Amniotic stem cell (primary cell): ENCODE results near the gene PCDHB11.
"Not testable (repeated sequence)": the region's sequence is repeated elsewhere in the genome, so short reads cannot be mapped to it uniquely, and the experiment has no call there.

Experiments
- DNase-seq: peaks from one replicate; lab custom pipeline; 2025; lab: John Stamatoyannopoulos, UW

Gene PCDHB11

DNA sequence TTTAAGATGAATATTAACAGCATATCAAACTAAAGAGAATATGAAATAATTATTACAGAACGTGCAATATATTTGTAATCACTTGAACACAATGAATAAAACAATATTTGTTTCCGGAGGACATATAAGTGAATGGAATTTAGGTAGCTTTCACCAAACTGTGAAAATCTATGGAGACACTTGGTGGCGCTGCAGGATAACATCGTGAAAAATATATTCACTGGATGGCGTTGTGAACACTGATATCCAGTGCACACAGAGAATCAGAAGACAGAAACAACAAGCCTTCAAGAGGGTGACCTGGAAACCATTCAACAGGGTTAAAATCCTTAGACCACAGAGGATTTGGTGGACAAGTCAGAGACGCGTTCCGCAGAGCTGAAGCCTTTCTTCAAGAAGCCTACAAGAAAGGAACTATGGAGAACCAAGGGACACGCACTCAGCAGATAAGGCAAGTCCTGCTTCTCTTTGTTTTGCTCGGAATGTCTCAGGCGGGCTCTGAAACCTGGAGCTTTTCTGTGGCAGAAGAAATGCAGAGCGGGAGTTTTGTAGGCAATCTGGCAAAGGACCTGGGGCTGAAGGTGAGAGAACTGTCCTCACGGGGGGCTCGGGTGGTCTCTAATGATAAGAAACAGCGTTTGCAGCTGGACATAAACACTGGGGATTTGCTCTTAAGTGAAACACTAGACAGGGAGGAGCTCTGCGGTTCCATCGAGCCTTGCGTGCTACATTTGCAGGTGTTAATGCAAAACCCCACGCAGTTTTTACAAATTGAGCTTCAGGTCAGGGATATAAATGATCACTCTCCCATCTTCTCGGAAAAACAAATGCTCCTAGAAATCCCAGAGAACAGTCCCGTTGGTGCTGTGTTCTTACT lies at the start of gene PCDHB11:
TSS of gene PCDHB11 (plus strand) at position 269 of the 877 bp plus-strand sequence. CDS start at position 417, 148 bp downstream.
- DNase-seq = no peak

- DNase-seq = no peak
Observed at GRCh38 chr5:141149812-141150211, 49.6 kb upstream of the PCDHB11 start, which contains the start of gene PCDHB6. PCDHB6 (plus strand) TSS chr5:141150057; CDS start chr5:141150258, 201 bp downstream.

DNA sequence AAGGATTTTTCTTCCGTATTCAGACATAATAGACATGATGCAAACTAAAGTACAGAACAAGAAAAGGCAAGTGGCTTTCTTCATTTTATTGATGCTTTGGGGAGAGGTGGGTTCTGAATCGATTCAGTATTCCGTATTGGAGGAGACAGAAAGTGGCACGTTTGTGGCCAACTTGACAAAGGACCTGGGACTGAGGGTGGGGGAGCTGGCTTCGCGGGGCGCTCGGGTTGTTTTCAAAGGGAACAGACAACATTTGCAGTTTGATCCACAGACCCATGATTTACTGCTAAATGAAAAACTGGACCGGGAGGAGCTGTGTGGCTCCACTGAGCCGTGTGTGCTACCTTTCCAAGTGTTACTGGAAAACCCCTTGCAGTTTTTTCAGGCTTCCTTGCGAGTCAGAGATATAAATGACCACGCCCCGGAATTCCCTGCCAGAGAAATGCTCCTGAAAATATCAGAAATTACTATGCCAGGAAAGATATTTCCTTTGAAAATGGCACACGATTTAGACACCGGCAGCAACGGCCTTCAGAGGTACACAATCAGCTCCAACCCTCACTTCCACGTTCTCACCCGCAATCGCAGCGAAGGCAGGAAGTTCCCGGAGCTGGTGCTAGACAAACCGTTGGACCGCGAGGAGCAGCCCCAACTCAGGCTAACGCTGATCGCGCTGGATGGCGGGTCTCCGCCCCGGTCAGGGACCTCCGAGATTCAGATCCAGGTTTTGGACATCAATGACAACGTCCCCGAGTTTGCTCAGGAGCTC lies 49.0 kb upstream of the PCDHB11 start:
- DNase-seq = no peak

DNA sequence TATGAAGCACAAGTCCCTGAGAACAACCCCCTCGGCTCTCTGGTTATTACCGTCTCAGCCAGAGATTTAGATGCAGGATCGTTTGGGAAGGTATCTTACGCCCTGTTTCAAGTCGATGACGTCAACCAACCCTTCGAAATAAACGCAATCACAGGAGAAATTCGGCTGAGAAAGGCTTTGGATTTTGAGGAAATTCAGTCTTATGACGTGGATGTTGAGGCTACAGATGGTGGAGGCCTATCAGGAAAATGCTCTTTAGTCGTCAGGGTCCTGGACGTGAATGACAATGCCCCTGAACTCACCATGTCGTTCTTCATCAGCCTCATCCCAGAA lies 48.5 kb upstream of the PCDHB11 start:
- no peak for DNase-seq

GRCh38 chr5:141151632-141152031 lies 47.8 kb upstream of the PCDHB11 start:
- not testable (repeated sequence) for DNase-seq

- DNase-seq = not testable (repeated sequence)
Observed at GRCh38 chr5:141152096-141152495, 47.3 kb upstream of the PCDHB11 start.

GRCh38 chr5:141155540-141156374 lies 43.7 kb upstream of the PCDHB11 start:
- no peak for DNase-seq

GRCh38 chr5:141157356-141157755 lies 42.1 kb upstream of the PCDHB11 start:
- DNase-seq = not testable (repeated sequence)

DNA sequence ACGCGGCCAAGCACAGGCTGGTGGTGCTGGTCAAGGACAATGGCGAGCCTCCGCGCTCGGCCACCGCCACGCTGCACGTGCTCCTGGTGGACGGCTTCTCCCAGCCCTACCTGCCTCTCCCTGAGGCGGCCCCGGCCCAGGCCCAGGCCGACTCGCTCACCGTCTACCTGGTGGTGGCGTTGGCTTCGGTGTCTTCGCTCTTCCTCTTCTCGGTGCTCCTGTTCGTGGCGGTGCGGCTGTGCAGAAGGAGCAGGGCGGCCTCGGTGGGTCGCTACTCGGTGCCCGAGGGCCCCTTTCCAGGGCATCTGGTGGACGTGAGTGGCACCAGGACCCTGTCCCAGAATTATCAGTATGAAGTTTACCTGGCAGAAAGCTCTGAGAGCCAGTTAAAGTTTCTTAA lies 41.5 kb upstream of the PCDHB11 start:
- not testable (repeated sequence) for DNase-seq

DNA sequence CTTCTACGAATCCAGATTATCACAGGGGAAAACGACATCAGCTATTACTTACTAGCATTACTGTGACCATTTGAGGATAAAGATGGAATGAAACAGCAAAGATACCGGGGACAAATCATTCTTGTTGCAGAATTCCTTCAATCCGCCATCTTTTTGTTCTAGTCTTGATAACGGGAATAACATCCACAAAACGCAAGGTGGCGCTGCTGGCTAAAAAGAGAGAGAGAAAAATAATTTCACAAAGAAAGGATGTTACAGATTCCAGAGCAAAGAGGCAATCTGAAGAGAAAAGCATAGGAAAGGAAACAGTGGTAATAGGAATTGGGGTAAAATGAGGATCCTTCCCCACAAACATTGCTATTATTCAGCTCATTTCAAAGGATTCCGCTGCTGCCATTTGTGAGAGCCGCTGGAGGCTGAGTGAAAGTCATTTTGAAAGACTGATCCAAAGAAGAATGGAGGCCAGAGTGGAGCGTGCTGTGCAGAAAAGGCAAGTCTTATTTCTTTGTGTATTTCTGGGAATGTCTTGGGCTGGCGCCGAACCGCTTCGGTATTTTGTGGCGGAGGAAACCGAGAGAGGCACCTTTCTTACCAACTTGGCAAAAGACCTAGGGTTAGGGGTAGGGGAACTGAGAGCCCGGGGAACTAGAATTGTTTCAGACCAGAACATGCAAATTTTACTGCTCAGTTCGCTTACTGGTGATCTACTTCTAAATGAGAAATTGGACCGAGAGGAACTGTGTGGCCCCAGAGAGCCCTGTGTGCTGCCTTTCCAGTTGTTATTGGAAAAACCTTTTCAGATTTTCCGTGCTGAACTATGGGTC lies 26.8 kb upstream of the PCDHB11 start, which contains the start of gene PCDHB7:
TSS of gene PCDHB7 (plus strand) at position 264 of the 824 bp plus-strand sequence. CDS start at position 456, 192 bp downstream.
- DNase-seq = no peak

GRCh38 chr5:141174291-141175104 lies 24.9 kb upstream of the PCDHB11 start:
- not testable (repeated sequence) for DNase-seq

GRCh38 chr5:141175933-141176332 lies 23.5 kb upstream of the PCDHB11 start:
- no peak for DNase-seq

DNA sequence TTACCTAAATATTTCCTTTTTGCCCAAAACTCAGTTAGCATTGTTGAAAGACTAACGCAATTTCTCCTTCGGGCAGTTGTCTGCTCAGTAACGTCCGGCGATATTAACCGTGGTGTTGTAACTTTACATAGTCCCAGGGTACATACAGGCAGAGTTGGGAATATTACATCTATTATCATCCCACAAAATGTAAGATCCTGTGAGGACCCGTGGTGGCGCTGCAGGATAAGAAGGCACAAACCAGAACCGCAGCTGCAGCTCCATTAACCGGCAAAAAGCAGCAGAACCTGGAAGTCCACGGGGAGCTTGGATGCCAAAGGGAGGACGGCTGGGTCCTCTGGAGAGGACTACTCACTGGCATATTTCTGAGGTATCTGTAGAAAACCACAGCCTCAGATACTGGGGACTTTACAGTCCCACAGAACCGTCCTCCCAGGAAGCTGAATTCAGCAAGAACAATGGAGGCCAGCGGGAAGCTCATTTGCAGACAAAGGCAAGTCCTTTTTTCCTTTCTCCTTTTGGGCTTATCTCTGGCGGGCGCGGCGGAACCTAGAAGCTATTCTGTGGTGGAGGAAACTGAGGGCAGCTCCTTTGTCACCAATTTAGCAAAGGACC lies 21.7 kb upstream of the PCDHB11 start, which contains the start of gene PCDHB8:
TSS of gene PCDHB8 (plus strand) at position 214 of the 615 bp plus-strand sequence. CDS start at position 459, 245 bp downstream.
- not testable (repeated sequence) for DNase-seq

DNA sequence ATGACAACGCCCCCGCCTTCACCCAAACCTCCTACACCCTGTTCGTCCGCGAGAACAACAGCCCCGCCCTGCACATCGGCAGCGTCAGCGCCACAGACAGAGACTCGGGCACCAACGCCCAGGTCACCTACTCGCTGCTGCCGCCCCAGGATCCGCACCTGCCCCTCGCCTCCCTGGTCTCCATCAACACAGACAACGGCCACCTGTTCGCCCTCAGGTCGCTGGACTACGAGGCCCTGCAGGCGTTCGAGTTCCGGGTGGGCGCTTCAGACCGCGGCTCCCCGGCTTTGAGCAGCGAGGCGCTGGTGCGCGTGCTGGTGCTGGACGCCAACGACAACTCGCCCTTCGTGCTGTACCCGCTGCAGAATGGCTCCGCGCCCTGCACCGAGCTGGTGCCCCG lies 20.1 kb upstream of the PCDHB11 start:
- not testable (repeated sequence) for DNase-seq

DNA sequence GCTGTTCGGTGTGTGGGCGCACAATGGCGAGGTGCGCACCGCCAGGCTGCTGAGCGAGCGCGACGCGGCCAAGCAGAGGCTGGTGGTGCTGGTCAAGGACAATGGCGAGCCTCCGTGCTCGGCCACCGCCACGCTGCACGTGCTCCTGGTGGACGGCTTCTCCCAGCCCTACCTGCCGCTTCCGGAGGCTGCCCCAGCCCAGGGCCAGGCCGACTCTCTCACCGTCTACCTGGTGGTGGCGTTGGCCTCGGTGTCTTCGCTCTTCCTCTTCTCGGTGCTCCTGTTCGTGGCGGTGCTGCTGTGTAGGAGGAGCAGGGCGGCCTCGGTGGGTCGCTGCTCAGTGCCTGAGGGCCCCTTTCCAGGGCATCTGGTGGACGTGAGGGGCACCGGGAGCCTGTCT lies 19.6 kb upstream of the PCDHB11 start:
- DNase-seq = not testable (repeated sequence)

DNA sequence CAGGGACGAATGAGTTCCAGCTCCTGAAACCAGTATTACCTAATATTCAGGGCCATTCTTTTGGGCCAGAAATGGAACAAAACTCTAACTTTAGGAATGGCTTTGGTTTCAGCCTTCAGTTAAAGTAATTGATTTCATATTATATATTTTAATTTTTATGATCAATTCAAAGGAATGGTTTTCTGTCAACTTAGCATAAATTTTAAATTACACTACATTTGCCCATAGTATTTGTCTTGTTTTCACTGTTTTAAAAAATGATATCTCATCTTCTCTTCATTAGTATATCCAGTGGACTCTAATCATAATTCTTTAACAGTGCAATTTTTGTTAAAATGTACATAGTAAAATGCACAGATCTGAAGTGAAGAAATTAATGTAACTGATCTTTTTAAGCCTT lies 19.1 kb upstream of the PCDHB11 start:
- no peak for DNase-seq

DNA sequence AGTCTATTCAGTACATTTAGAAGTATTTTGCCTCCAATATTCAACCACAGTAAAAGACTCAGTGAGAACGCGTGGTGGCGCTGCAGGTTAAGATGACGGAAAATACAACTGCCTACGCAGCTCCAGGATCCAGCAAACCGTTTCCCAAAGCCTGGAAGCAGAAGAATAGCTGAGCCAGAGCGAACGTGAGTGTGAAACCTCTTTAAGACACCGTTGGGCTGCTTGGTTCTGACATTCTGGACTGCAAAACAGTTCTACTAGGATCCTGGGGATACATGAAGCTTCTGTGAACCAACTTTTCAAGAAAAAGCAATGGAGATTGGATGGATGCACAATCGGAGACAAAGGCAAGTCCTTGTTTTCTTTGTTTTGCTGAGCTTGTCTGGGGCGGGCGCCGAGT lies 17.2 kb upstream of the PCDHB11 start, which contains the start of gene PCDHB16:
TSS of gene PCDHB16 (plus strand) at position 140 of the 400 bp plus-strand sequence. CDS start at position 313, 173 bp downstream.
- no peak for DNase-seq

- not testable (repeated sequence) for DNase-seq
Observed at GRCh38 chr5:141184117-141184855, 15.1 kb upstream of the PCDHB11 start.
